HEK293 (cell line): ENCODE data around the gene ABCG4.

Experiments used
- CTCF ChIP-seq: fragments of 450-650 bp; formaldehyde crosslinking; IDR thresholded peaks from 2 replicates; pipeline ENCODE4 v1.5.1; 2016; ENCODE audit warnings: missing biosample characterization, missing genetic modification characterization
- REPIN1 ChIP-seq: fragments of 450-650 bp; formaldehyde crosslinking; IDR thresholded peaks from 2 replicates; pipeline ENCODE4 v1.5.1; 2017; ENCODE audit warnings: missing biosample characterization, missing genetic modification characterization, low read depth
- ZBTB8A ChIP-seq: fragments of 450-650 bp; formaldehyde crosslinking; IDR thresholded peaks from 2 replicates; pipeline ENCODE4 v1.5.1; 2016; ENCODE audit warnings: missing biosample characterization, missing genetic modification characterization
- ZNF133 ChIP-seq: fragments of 450-650 bp; formaldehyde crosslinking; IDR thresholded peaks from 2 replicates; pipeline ENCODE4 v1.5.1; 2016; ENCODE audit warnings: missing biosample characterization, missing genetic modification characterization
- ZNF138 ChIP-seq: fragments of 450-650 bp; formaldehyde crosslinking; IDR thresholded peaks from 2 replicates; pipeline ENCODE4 v1.5.1; 2016; ENCODE audit warnings: missing biosample characterization, missing genetic modification characterization, borderline replicate concordance
- ZNF157 ChIP-seq: fragments of 450-650 bp; formaldehyde crosslinking; IDR thresholded peaks from 2 replicates; pipeline ENCODE4 v1.5.1; 2016; ENCODE audit warnings: missing biosample characterization, missing genetic modification characterization
- ZNF561 ChIP-seq: fragments of 450-650 bp; IDR thresholded peaks from 2 replicates; pipeline ENCODE4 v1.5.1; 2018; ENCODE audit warnings: missing biosample characterization, missing genetic modification characterization, borderline replicate concordance
- ZNF626 ChIP-seq: fragments of 450-650 bp; sonication (Bioruptor Pico); formaldehyde crosslinking; IDR thresholded peaks from 2 replicates; pipeline ENCODE4 v1.5.1; 2018; ENCODE audit warnings: missing biosample characterization, missing genetic modification characterization, inconsistent platforms
- ZNF704 ChIP-seq: fragments of 450-650 bp; formaldehyde crosslinking; IDR thresholded peaks from 2 replicates; pipeline ENCODE4 v1.5.1; 2016; ENCODE audit warnings: missing biosample characterization, missing genetic modification characterization
- ZSCAN18 ChIP-seq: fragments of 450-650 bp; formaldehyde crosslinking; IDR thresholded peaks from 2 replicates; pipeline ENCODE4 v1.5.1; 2016; ENCODE audit warnings: missing biosample characterization, missing genetic modification characterization
- ZSCAN30 ChIP-seq: fragments of 450-650 bp; IDR thresholded peaks from 2 replicates; pipeline ENCODE4 v1.5.1; 2018; ENCODE audit warnings: missing biosample characterization, mild to moderate bottlenecking, missing genetic modification characterization, moderate library complexity

- TF ChIP-seq ZBTB8A (tag by site-specific recombination) = no peak
- TF ChIP-seq ZNF133 (tag by site-specific recombination) = no peak
- TF ChIP-seq REPIN1 (tag by site-specific recombination) = no peak
- TF ChIP-seq CTCF = no peak
- TF ChIP-seq ZNF561 (tag by site-specific recombination) = no peak
- no peak for TF ChIP-seq ZNF626
- TF ChIP-seq ZNF704 (tag by site-specific recombination) = no peak
- TF ChIP-seq ZNF138 (tag by site-specific recombination) = no peak
- no peak for TF ChIP-seq ZSCAN30
- no peak for TF ChIP-seq ZSCAN18 (tag by site-specific recombination)
- no peak for TF ChIP-seq ZNF157
Observed at GRCh38 chr11:119158467-119158866, 9.6 kb downstream of the ABCG4 start.
